SK-N-SH (cell line): Measurements from ENCODE around the gene FRMD4B. TPM values are rescaled to one million over a fixed set of nuclear protein-coding genes. Genes with fewer than 3 reads are reported as not detected.

ENCODE experiments used
- CTCF ChIA-PET: fragments of 300-600, 350-600 bp; formaldehyde crosslinking; extraction: SDS; loops from one replicate; lab custom pipeline; 2021; lab: Yijun Ruan, JAX
- POLR2A ChIA-PET: fragments of 350-600 bp; sonication (Branson Sonifier 250); formaldehyde crosslinking; extraction: SDS; loops from one replicate; lab custom pipeline; 2020; ENCODE audit warnings: antibody characterized with exemption, inconsistent platforms; lab: Yijun Ruan, JAX
- DNase-seq: peaks from one replicate; pipeline ENCODE4 v3.0.0; 2012
- H2AFZ ChIP-seq: fragments of 200-600 bp; sonication (generic); 2 replicates; pipeline ENCODE4 v1.8.1; 2016; ENCODE audit warnings: antibody characterized with exemption, mild to moderate bottlenecking, low read depth
- H3F3A ChIP-seq: fragments of 200-600 bp; sonication (generic); replicated peaks from 2 replicates; pipeline ENCODE3; 2016; ENCODE audit warnings: antibody characterized with exemption, mild to moderate bottlenecking; ENCODE audit not compliant: insufficient read depth
- H3K27ac ChIP-seq, 2 experiments: fragments of 200-500 bp in 1 of 2; fragments of 200-600 bp in 1 of 2; sonication (Bioruptor generic) in 1 of 2; sonication (generic), shearing (Covaris generic) in 1 of 2; 2 replicates each; pipeline versions ENCODE4 v1.5.1 to v1.6.1; 2014 to 2016; ENCODE audit warnings: low read depth in 2 of 2, inconsistent platforms in 1 of 2, low read length in 1 of 2, mild to moderate bottlenecking in 1 of 2, mixed read lengths in 1 of 2
- H3K27me3 ChIP-seq: fragments of 200-600 bp; sonication (generic), shearing (Covaris generic); 2 replicates; pipeline ENCODE4 v1.6.1; 2016; ENCODE audit warnings: mixed run types; ENCODE audit not compliant: insufficient read depth
- H3K36me3 ChIP-seq, 2 experiments: fragments of 200-500 bp in 1 of 2; fragments of 200-600 bp in 1 of 2; sonication (Bioruptor generic) in 1 of 2; sonication (generic) in 1 of 2; replicated peaks in 1 of 2; 2 replicates each; pipeline versions ENCODE3 to v1.5.1; 2014 to 2016; ENCODE audit warnings: low read length in 1 of 2, mild to moderate bottlenecking in 1 of 2; ENCODE audit not compliant: insufficient read depth in 2 of 2, control insufficient read depth in 1 of 2
- H3K4me1 ChIP-seq, 2 experiments: fragments of 200-500 bp in 1 of 2; fragments of 200-600 bp in 1 of 2; sonication (Bioruptor generic) in 1 of 2; sonication (generic), shearing (Covaris generic) in 1 of 2; 2 replicates each; pipeline versions ENCODE4 v1.5.1 to v1.6.1; 2014 to 2016; ENCODE audit warnings: low read depth in 1 of 2, low read length in 1 of 2, mixed run types in 1 of 2; ENCODE audit not compliant: insufficient read depth in 2 of 2, control insufficient read depth in 1 of 2
- H3K4me2 ChIP-seq: fragments of 200-600 bp; sonication (generic), shearing (Covaris generic); 2 replicates; pipeline ENCODE4 v1.6.1; 2017; ENCODE audit warnings: mixed run types
- H3K4me3 ChIP-seq, 2 experiments: fragments of 200-500 bp in 1 of 2; fragments of 200-600 bp in 1 of 2; sonication (Bioruptor generic) in 1 of 2; sonication (generic), shearing (Covaris generic) in 1 of 2; 2 replicates each; pipeline versions ENCODE4 v1.5.1 to v1.8.1; 2014 to 2016; ENCODE audit warnings: low read depth in 2 of 2, inconsistent platforms in 1 of 2, low read length in 1 of 2, mild to moderate bottlenecking in 1 of 2, mixed read lengths in 1 of 2, moderate library complexity in 1 of 2
- H3K79me2 ChIP-seq: fragments of 200-600 bp; sonication (generic); 2 replicates; pipeline ENCODE4 v1.8.1; 2017; ENCODE audit warnings: mild to moderate bottlenecking; ENCODE audit not compliant: insufficient read depth
- H3K9ac ChIP-seq: fragments of 200-600 bp; sonication (generic); 2 replicates; pipeline ENCODE4 v1.6.1; 2017; ENCODE audit warnings: mixed run types
- H3K9me2 ChIP-seq: fragments of 200-600 bp; sonication (generic); 2 replicates; pipeline ENCODE4 v1.6.1; 2017; ENCODE audit warnings: mixed run types
- H3K9me3 ChIP-seq: fragments of 200-600 bp; sonication (generic); 2 replicates; pipeline ENCODE4 v1.6.1; 2017; ENCODE audit warnings: mixed run types, mild to moderate bottlenecking, moderate library complexity
- H4K20me1 ChIP-seq: fragments of 200-600 bp; sonication (generic); 2 replicates; pipeline ENCODE4 v1.6.1; 2017; ENCODE audit warnings: mild to moderate bottlenecking, mixed run types; ENCODE audit not compliant: insufficient read depth
- CHD2 ChIP-seq: fragments of 150-350 bp; IDR thresholded peaks from 2 replicates; pipeline ENCODE4 v1.6.1; 2018; ENCODE audit warnings: low read length; ENCODE audit not compliant: partially characterized antibody
- ELF1 ChIP-seq: IDR thresholded peaks from 2 replicates; pipeline ENCODE4 v1.4.0; 2012
- EP300 ChIP-seq, 2 experiments: IDR thresholded peaks; 2 replicates each; pipeline versions ENCODE4 v1.4.0 to v1.6.1; 2012; ENCODE audit warnings: borderline replicate concordance in 1 of 2, low read depth in 1 of 2, low read length in 1 of 2
- FOSL2 ChIP-seq: IDR thresholded peaks from 2 replicates; pipeline ENCODE4 v1.4.0; 2012; ENCODE audit warnings: low read depth, mild to moderate bottlenecking, moderate library complexity, borderline replicate concordance
- FOXM1 ChIP-seq: IDR thresholded peaks from 2 replicates; pipeline ENCODE4 v1.4.0; 2012; ENCODE audit warnings: low read depth, mild to moderate bottlenecking
- GATA2 ChIP-seq: sonication (generic); formaldehyde crosslinking; IDR thresholded peaks from 2 replicates; pipeline ENCODE4 v1.5.0; 2020; ENCODE audit warnings: mild to moderate bottlenecking, missing genetic modification reagents
- JUND ChIP-seq: IDR thresholded peaks from 2 replicates; pipeline ENCODE4 v1.4.0; 2012
- NFIC ChIP-seq: IDR thresholded peaks from 2 replicates; pipeline ENCODE4 v1.4.0; 2012; ENCODE audit warnings: borderline replicate concordance
- NRF1 ChIP-seq: IDR thresholded peaks from 2 replicates; pipeline ENCODE4 v1.6.1; 2012; ENCODE audit warnings: low read depth, mild to moderate bottlenecking, low read length
- RAD21 ChIP-seq: IDR thresholded peaks from 2 replicates; pipeline ENCODE4 v1.6.1; 2012; ENCODE audit warnings: mild to moderate bottlenecking, low read length
- RXRA ChIP-seq: IDR thresholded peaks from 2 replicates; pipeline ENCODE4 v1.4.0; 2012; ENCODE audit warnings: low read depth, mild to moderate bottlenecking, borderline replicate concordance
- SIN3A ChIP-seq: IDR thresholded peaks from 2 replicates; pipeline ENCODE4 v1.6.1; 2012; ENCODE audit warnings: low read depth, mild to moderate bottlenecking, low read length, moderate library complexity, borderline replicate concordance
- SMC3 ChIP-seq: IDR thresholded peaks from 2 replicates; pipeline ENCODE4 v1.6.1; 2012; ENCODE audit warnings: low read depth, low read length, improper control_type of control experiment
- TAF1 ChIP-seq: IDR thresholded peaks from 2 replicates; pipeline ENCODE4 v1.6.1; 2012; ENCODE audit warnings: low read depth, mild to moderate bottlenecking, low read length, moderate library complexity, borderline replicate concordance
- TCF12 ChIP-seq: IDR thresholded peaks from 2 replicates; pipeline ENCODE4 v1.4.0; 2012
- WGBS: methylation state at CpG from one replicate; pipeline ENCODE4 v1.1.6; 2017; ENCODE audit warnings: low lambda C conversion rate; 5-methylcytosine and 5-hydroxymethylcytosine counted together
- polyA plus RNA-seq, 3 experiments: library from polyadenylated mRNA; depleted of rRNA; stranded (reverse); fragments of >200 nt; gene quantifications; 2 replicates each; pipeline ENCODE4 v1.2.3, GENCODE V29; 2012
- TF ChIP-seq, protein P1 (sequence below): fragments of 150-350 bp; IDR thresholded peaks from 2 replicates; pipeline ENCODE4 v1.6.1; 2017; ENCODE audit warnings: antibody characterized with exemption, low read length, low read depth, borderline replicate concordance
- TF ChIP-seq, protein P2 (sequence below): IDR thresholded peaks from 2 replicates; pipeline ENCODE4 v1.4.0; 2012; ENCODE audit warnings: low read depth, borderline replicate concordance
- TF ChIP-seq, protein P3 (sequence below): IDR thresholded peaks from 2 replicates; pipeline ENCODE4 v1.6.1; 2012; ENCODE audit warnings: mild to moderate bottlenecking, low read depth, low read length, moderate library complexity
- TF ChIP-seq, protein P4 (sequence below): IDR thresholded peaks from 2 replicates; pipeline ENCODE4; 2012

FRMD4B gene
- polyA plus RNA-seq, 1 of the 3 experiments (the other 2 are of a cell fraction) = 0.53 TPM

DNA sequence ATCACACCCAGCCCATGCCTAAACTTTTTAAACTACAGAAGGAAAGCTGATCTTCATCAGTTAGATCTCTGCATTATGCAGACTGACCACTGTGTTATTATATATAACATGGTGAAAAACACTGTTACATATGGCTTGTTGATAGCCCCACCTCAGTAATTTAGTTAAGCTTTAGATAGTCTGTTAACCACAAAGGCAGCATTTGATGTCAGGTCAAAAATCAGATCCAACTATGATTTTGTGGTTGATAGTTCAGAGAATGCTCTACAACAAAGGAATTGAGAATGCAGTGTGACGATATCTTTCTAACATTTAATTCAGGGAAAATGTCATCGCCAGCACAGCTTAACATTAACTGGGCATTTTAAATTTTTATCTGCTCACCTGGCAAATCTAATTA is 225.8 kb downstream of the FRMD4B start:
- Histone ChIP-seq H3K4me1 (no peaks in the 10 kb centered on the region), H3K27me3 (no peaks in the 10 kb centered on the region), H3K79me2 (no peaks in the 10 kb centered on the region), H3K4me3 (no peak overlapping the region), H3K4me2 (no peak overlapping the region), H4K20me1 (no peaks in the 10 kb centered on the region), H3K9ac (no peak overlapping the region), H3F3A (no peaks in the 10 kb centered on the region), H3K9me2 (no peaks in the 10 kb centered on the region), H2AFZ (no peak overlapping the region), H3K27ac (no peak overlapping the region), H3K9me3 (no peaks in the 10 kb centered on the region), H3K36me3 (no peaks in the 10 kb centered on the region)
- 81% methylated on average over 2 of the region's 2 CpGs for WGBS
- TF ChIP-seq NRF1 (no peak), NFIC (no peak), EP300 (IDR thresholded peaks at IDR 0.05; ENCODE audit: borderline replicate concordance in 1 of 2, low read depth in 1 of 2, low read length in 1 of 2) (no peak), CHD2 (no peak), GATA2 (CRISPR knock-in tag) (no peak), RAD21 (no peak), RXRA (no peak), TCF12 (no peak), SIN3A (no peak), FOXM1 (no peak), SMC3 (no peak), FOSL2 (no peak), ELF1 (no peak), TAF1 (no peak), JUND (no peak)
- TF ChIP-seq, protein P1, sequence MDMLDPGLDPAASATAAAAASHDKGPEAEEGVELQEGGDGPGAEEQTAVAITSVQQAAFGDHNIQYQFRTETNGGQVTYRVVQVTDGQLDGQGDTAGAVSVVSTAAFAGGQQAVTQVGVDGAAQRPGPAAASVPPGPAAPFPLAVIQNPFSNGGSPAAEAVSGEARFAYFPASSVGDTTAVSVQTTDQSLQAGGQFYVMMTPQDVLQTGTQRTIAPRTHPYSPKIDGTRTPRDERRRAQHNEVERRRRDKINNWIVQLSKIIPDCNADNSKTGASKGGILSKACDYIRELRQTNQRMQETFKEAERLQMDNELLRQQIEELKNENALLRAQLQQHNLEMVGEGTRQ = no peak
- TF ChIP-seq, protein P2, sequence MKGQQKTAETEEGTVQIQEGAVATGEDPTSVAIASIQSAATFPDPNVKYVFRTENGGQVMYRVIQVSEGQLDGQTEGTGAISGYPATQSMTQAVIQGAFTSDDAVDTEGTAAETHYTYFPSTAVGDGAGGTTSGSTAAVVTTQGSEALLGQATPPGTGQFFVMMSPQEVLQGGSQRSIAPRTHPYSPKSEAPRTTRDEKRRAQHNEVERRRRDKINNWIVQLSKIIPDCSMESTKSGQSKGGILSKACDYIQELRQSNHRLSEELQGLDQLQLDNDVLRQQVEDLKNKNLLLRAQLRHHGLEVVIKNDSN = no peak
- TF ChIP-seq, protein P3, sequence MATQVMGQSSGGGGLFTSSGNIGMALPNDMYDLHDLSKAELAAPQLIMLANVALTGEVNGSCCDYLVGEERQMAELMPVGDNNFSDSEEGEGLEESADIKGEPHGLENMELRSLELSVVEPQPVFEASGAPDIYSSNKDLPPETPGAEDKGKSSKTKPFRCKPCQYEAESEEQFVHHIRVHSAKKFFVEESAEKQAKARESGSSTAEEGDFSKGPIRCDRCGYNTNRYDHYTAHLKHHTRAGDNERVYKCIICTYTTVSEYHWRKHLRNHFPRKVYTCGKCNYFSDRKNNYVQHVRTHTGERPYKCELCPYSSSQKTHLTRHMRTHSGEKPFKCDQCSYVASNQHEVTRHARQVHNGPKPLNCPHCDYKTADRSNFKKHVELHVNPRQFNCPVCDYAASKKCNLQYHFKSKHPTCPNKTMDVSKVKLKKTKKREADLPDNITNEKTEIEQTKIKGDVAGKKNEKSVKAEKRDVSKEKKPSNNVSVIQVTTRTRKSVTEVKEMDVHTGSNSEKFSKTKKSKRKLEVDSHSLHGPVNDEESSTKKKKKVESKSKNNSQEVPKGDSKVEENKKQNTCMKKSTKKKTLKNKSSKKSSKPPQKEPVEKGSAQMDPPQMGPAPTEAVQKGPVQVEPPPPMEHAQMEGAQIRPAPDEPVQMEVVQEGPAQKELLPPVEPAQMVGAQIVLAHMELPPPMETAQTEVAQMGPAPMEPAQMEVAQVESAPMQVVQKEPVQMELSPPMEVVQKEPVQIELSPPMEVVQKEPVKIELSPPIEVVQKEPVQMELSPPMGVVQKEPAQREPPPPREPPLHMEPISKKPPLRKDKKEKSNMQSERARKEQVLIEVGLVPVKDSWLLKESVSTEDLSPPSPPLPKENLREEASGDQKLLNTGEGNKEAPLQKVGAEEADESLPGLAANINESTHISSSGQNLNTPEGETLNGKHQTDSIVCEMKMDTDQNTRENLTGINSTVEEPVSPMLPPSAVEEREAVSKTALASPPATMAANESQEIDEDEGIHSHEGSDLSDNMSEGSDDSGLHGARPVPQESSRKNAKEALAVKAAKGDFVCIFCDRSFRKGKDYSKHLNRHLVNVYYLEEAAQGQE = no peak
- TF ChIP-seq, protein P4, sequence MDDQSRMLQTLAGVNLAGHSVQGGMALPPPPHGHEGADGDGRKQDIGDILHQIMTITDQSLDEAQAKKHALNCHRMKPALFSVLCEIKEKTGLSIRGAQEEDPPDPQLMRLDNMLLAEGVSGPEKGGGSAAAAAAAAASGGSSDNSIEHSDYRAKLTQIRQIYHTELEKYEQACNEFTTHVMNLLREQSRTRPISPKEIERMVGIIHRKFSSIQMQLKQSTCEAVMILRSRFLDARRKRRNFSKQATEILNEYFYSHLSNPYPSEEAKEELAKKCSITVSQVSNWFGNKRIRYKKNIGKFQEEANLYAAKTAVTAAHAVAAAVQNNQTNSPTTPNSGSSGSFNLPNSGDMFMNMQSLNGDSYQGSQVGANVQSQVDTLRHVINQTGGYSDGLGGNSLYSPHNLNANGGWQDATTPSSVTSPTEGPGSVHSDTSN = no peak
- DNase-seq = no peak
- ChIA-PET CTCF (interaction anchor here (0.7 to 13.0 kb wide), 14 partner anchors 12 to 632 kb away, joined by 3 to 315 read pairs (median 23); no protein-coding TSS in a partner anchor), POLR2A (no interaction called here)
